CD14-positive monocyte (primary cell): ENCODE results near the gene PRR18. TPM values are rescaled to one million over a fixed set of nuclear protein-coding genes. Genes with fewer than 3 reads are reported as not detected.

Source experiments
- DNase-seq, 3 donors: peaks; one replicate each; pipeline ENCODE4 v3.0.0-alpha.2; 2011 to 2022
- H2AFZ ChIP-seq: 2 replicates; pipeline ENCODE4 v1.6.0; 2012; ENCODE audit warnings: mild to moderate bottlenecking, low read depth, low read length, inconsistent platforms; ENCODE audit not compliant: insufficient read depth, poor library complexity, severe bottlenecking
- H3K27ac ChIP-seq, 2 donors: 1 replicate in 1 of 2; 2 replicates in 1 of 2; pipeline ENCODE4 v1.5.1; 2012 to 2013; ENCODE audit warnings: low read length in 2 of 2, control low read depth in 1 of 2, inconsistent platforms in 1 of 2, low read depth in 1 of 2, mild to moderate bottlenecking in 1 of 2
- H3K27me3 ChIP-seq, 2 donors: one replicate each; pipeline versions ENCODE4 v1.6.0 to v1.6.1; 2011 to 2013; ENCODE audit warnings: low read length in 2 of 2; ENCODE audit not compliant: control insufficient read depth in 2 of 2, insufficient read depth in 2 of 2
- H3K36me3 ChIP-seq, 2 donors: replicated peaks in 1 of 2; 1 replicate in 1 of 2; 2 replicates in 1 of 2; pipeline versions ENCODE4 v1.5.1 to v1.6.1; 2012 to 2013; ENCODE audit warnings: low read length in 2 of 2, control low read depth in 1 of 2, inconsistent platforms in 1 of 2, mild to moderate bottlenecking in 1 of 2; ENCODE audit not compliant: insufficient read depth in 2 of 2, control insufficient read depth in 1 of 2
- H3K4me1 ChIP-seq, 2 donors: 1 replicate in 1 of 2; 2 replicates in 1 of 2; pipeline versions ENCODE4 v1.5.1 to v1.6.1; 2012 to 2013; ENCODE audit warnings: low read length in 2 of 2, control low read depth in 1 of 2, inconsistent platforms in 1 of 2, mild to moderate bottlenecking in 1 of 2, moderate library complexity in 1 of 2; ENCODE audit not compliant: insufficient read depth in 2 of 2, control insufficient read depth in 1 of 2
- H3K4me2 ChIP-seq: replicated peaks from 2 replicates; pipeline ENCODE3; 2012; ENCODE audit warnings: low read length, moderate library complexity, mild to moderate bottlenecking; ENCODE audit not compliant: poor library complexity, severe bottlenecking; ENCODE audit errors: extremely low read depth
- H3K4me3 ChIP-seq, 3 experiments: fragments of 200-600 bp in 1 of 3; sonication (generic) in 1 of 3; replicated peaks in 1 of 3; 1 replicate in 2 of 3; 2 replicates in 1 of 3; pipeline ENCODE4 v1.5.1; 2011 to 2013; ENCODE audit warnings: low read length in 3 of 3, mild to moderate bottlenecking in 3 of 3, control low read depth in 2 of 3, low read depth in 2 of 3, inconsistent platforms in 1 of 3, moderate library complexity in 1 of 3
- H3K79me2 ChIP-seq: 2 replicates; pipeline ENCODE4 v1.6.0; 2012; ENCODE audit warnings: mild to moderate bottlenecking, control low read depth, inconsistent platforms, low read length, moderate library complexity; ENCODE audit not compliant: insufficient read depth
- H3K9ac ChIP-seq: 2 replicates; pipeline ENCODE4 v1.6.0; 2017; ENCODE audit warnings: low read length, mild to moderate bottlenecking; ENCODE audit not compliant: insufficient read depth, poor library complexity, severe bottlenecking
- H3K9me3 ChIP-seq, 2 donors: replicated peaks in 1 of 2; 1 replicate in 1 of 2; 2 replicates in 1 of 2; pipeline versions ENCODE4 v1.5.1 to v1.6.1; 2012 to 2013; ENCODE audit warnings: low read length in 2 of 2, control low read depth in 1 of 2; ENCODE audit not compliant: control insufficient read depth in 1 of 2, insufficient read depth in 1 of 2
- H4K20me1 ChIP-seq: 2 replicates; pipeline ENCODE4 v1.6.0; 2012; ENCODE audit warnings: mild to moderate bottlenecking, low read length, control low read depth, moderate library complexity; ENCODE audit not compliant: insufficient read depth
- H3K27ac Mint-ChIP-seq, 7 donors: one replicate each; pipeline ENCODE4 v1.8.0; 2020; ENCODE audit warnings: mild to moderate bottlenecking in 7 of 7, mixed read lengths in 7 of 7, moderate library complexity in 6 of 7, inconsistent platforms in 2 of 7
- H3K27me3 Mint-ChIP-seq, 3 donors: one replicate each; pipeline ENCODE4 v1.8.0; 2021 to 2022; ENCODE audit warnings: low read depth in 3 of 3, mild to moderate bottlenecking in 3 of 3, mixed read lengths in 3 of 3, moderate library complexity in 3 of 3, inconsistent platforms in 1 of 3
- H3K36me3 Mint-ChIP-seq, 2 donors: one replicate each; pipeline ENCODE4 v1.8.0; 2020; ENCODE audit warnings: mixed read lengths in 2 of 2, inconsistent platforms in 1 of 2, mild to moderate bottlenecking in 1 of 2
- H3K4me1 Mint-ChIP-seq: one replicate; pipeline ENCODE4 v1.8.0; 2020; ENCODE audit warnings: mild to moderate bottlenecking, mixed read lengths
- H3K4me3 Mint-ChIP-seq, 2 donors: one replicate each; pipeline ENCODE4 v1.8.0; 2020; ENCODE audit warnings: mild to moderate bottlenecking in 2 of 2, mixed read lengths in 2 of 2, moderate library complexity in 1 of 2
- H3K9me3 Mint-ChIP-seq, 7 donors: one replicate each; pipeline ENCODE4 v1.8.0; 2020 to 2022; ENCODE audit warnings: mixed read lengths in 7 of 7, mild to moderate bottlenecking in 6 of 7, moderate library complexity in 6 of 7, inconsistent platforms in 2 of 7
- CTCF ChIP-seq: fragments of 200-600 bp; IDR thresholded peaks from one replicate; pipeline ENCODE4 v1.8.0; 2022; ENCODE audit warnings: antibody characterized with exemption, mild to moderate bottlenecking
- WGBS: methylation state at CpG from one replicate; pipeline ENCODE4 v1.1.5; 2013; ENCODE audit warnings: missing lambda C conversion rate; ENCODE audit not compliant: insufficient coverage; 5-methylcytosine and 5-hydroxymethylcytosine counted together
- intact Hi-C, 2 donors: fragments of 100-400 bp; cut with micrococcal nuclease; formaldehyde crosslinking; loops; one replicate each; pipeline versions ENCODE4 v1.15.0 to v1.15.1; 2023
- polyA plus RNA-seq, 3 donors: library from polyadenylated mRNA; depleted of rRNA in 1 of 3; unstranded in 2 of 3; stranded (reverse) in 1 of 3; fragments of 300-500 nt in 2 of 3; fragments of >200 nt in 1 of 3; fragmentation: Illumina TruSeq in 2 of 3; gene quantifications; 1 replicate in 2 of 3; 2 replicates in 1 of 3; pipeline ENCODE4 v1.2.3, GENCODE V29; 2012 to 2021

The PRR18 gene
- polyA plus RNA-seq, 3 donors = not detected

DNA sequence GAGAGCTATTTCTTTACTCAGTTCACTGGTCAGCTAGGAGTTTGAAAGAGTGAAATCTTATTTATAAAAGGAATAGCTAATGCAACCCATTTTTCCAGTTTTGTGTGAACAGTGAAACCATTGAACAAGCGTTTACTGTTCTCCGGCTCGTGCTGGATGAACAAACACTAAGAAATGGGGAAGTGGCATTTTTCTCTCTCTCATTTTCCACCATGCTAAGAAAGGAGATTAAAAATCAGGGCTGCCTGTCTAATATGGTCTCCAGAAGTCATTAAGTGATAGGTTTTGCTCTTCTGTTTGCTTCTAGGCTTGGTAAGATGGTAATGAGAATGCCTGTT, 34.9 kb upstream of the PRR18 start:
- peak overlapping the region; percentile 67 to 97 (median 88) for H3K4me3 ChIP-seq
- DNase-seq = peak; percentile 53 to 73 (median 69)
- intact Hi-C loops = loop anchor here (1.0 to 5.0 kb wide), 5 partner anchors 40 to 749 kb away; partner anchors contain the start of genes MPC1 (in 1 of the 2) and RPS6KA2 (in 1 of the 2)
- peaks cover 48% of the 10 kb centered on the region for H3K79me2 ChIP-seq
- H2AFZ ChIP-seq = peak overlapping the region; percentile 74
- no CpG with 5 or more reads among the region's 3 CpGs for WGBS
- peaks cover 2 to 11% of the 10 kb centered on the region in 2 donors for H3K36me3 ChIP-seq
- H4K20me1 ChIP-seq = peaks cover 32% of the 10 kb centered on the region
- peak overlapping the region; percentile 96 for H3K4me2 ChIP-seq
- Mint-ChIP-seq H3K9me3 (no peaks in the 10 kb centered on the region), H3K4me1 (peaks cover 26% of the 10 kb centered on the region), H3K27me3 (peaks cover 0 to 1% (median 0%) of the 10 kb centered on the region in 3 donors), H3K4me3 (peak overlapping the region; percentile 93 to 98), H3K36me3 (peaks cover 2 to 3% of the 10 kb centered on the region in 2 donors), H3K27ac (peak overlapping the region; percentile 96 to 98 (median 97))
- no peak for TF ChIP-seq CTCF
- peak overlapping the region; percentile 99 for H3K9ac ChIP-seq
- H3K9me3 ChIP-seq = no peaks in the 10 kb centered on the region
- no peaks in the 10 kb centered on the region for H3K27me3 ChIP-seq
- peak overlapping the region; percentile 94 to 100 for H3K27ac ChIP-seq
- H3K4me1 ChIP-seq = peaks cover 42 to 43% of the 10 kb centered on the region in 2 donors

GRCh38 chr6:166342349-166343149, 34.4 kb upstream of the PRR18 start, which contains the start of gene SFT2D1:
Gene SFT2D1, minus strand, starts transcription at chr6:166342545. Its CDS starts 64 bp downstream, at chr6:166342481.
- under 1% methylated on average over 72 of the region's 73 CpGs for WGBS
- Histone ChIP-seq H3K36me3 (peaks cover 5 to 16% of the 10 kb centered on the region in 2 donors), H3K4me2 (peak within 1 kb of the TSS; percentile 96), H3K79me2 (peaks cover 54% of the 10 kb centered on the region), H3K4me1 (peaks cover 36 to 40% of the 10 kb centered on the region in 2 donors), H3K4me3 (peak within 1 kb of the TSS; percentile 67 to 97 (median 88)), H3K9ac (peak within 1 kb of the TSS; percentile 99), H3K27ac (peak within 1 kb of the TSS; percentile 94 to 100), H3K9me3 (no peaks in the 10 kb centered on the region), H2AFZ (peak within 1 kb of the TSS; percentile 74), H3K27me3 (no peaks in the 10 kb centered on the region), H4K20me1 (peaks cover 38% of the 10 kb centered on the region)
- peak; percentile 90 to 95 (median 92) for DNase-seq
- Mint-ChIP-seq H3K36me3 (peaks cover 2 to 9% of the 10 kb centered on the region in 2 donors), H3K27me3 (peaks cover 0 to 1% (median 0%) of the 10 kb centered on the region in 3 donors), H3K4me3 (peak within 1 kb of the TSS; percentile 93 to 98), H3K9me3 (no peaks in the 10 kb centered on the region), H3K27ac (peak within 1 kb of the TSS; percentile 96 to 98 (median 97)), H3K4me1 (peaks cover 22% of the 10 kb centered on the region)
- intact Hi-C loops = loop anchor here (1.0 to 5.0 kb wide), 5 partner anchors 40 to 750 kb away; partner anchors contain the start of genes MPC1 (in 1 of the 2) and RPS6KA2 (in 1 of the 2)
- no peak for TF ChIP-seq CTCF
